ENCODE measurements around the gene IST1.

The IST1 gene

GRCh38 chr16:71894921-71895678 lies at the start of gene IST1:
TSS of gene IST1 (plus strand) at chr16:71895531. CDS start at chr16:71915641, 20,110 bp downstream.
- Histone ChIP-seq H3K9ac (ENCODE audit: low read length) (peak within 1 kb of the TSS; percentile 97), H3K4me3 (ENCODE audit: low read length) (peak within 1 kb of the TSS; percentile 99), H3K36me3 (ENCODE audit: control insufficient read depth, insufficient read depth, low read length) (no peaks in the 10 kb centered on the region), H3K27me3 (ENCODE audit: control insufficient read depth, insufficient read depth, low read length) (no peaks in the 10 kb centered on the region), H3K4me1 (ENCODE audit: control insufficient read depth, insufficient read depth, low read length) (peaks cover 6% of the 10 kb centered on the region), H3K27ac (ENCODE audit: low read depth, low read length) (peak within 1 kb of the TSS; percentile 98)

DNA sequence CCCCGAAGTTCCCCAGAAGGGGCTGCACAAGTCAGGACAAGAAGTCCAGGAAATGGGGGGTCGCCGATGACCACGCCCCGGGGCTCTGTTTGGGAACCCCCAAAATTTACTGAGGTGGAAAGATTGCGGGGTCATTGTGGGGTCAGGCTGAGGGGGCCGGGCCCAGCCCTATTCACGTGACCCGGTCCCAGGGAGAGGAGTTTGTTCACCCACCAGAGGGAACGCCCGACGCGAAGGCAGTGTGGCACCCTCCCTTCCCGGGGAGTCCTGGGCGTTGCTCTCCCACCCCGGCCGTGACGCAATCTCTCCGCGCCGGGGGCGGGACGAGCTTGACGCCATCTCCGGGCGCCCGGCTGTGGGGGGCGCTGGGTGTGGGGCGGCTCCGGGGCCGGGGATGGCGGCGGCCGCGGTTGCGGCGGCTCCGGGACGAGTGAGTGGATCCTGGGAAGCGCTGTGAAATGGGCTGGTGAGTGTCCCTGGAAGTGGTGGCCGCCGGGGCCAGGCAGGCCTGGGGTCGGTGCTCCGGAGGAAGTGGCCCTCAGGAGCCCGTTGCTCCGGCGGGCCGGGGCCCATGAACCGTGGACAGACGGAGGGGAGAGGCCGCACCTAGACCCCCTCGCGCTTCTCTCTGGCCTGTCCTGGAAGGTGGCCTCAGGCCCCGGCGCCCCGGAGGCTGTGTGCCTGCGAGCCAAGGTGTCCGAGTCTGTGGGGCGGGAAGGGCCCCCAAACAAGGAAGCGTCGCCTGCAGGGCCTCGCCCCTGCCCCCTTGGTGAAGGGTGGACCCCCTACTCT lies 49.5 kb upstream of the IST1 start, which contains the start of gene ATXN1L:
TSS of gene ATXN1L (plus strand) at position 338 of the 792 bp plus-strand sequence. CDS start 3,765 bp downstream, outside the sequence.
- H3K4me1 ChIP-seq (ENCODE audit: control insufficient read depth, insufficient read depth, low read length) = peaks cover 9% of the 10 kb centered on the region
- peak within 1 kb of the TSS; percentile 84 for H3K4me3 ChIP-seq (ENCODE audit: low read length)

GRCh38 chr16:71846431-71846830 lies 48.9 kb upstream of the IST1 start:
- Histone ChIP-seq H3K4me1 (ENCODE audit: control insufficient read depth, insufficient read depth, low read length) (peaks cover 9% of the 10 kb centered on the region), H3K9ac (ENCODE audit: low read length) (peak overlapping the region; percentile 88), H3K36me3 (ENCODE audit: control insufficient read depth, insufficient read depth, low read length) (peaks cover 23% of the 10 kb centered on the region), H3K27me3 (ENCODE audit: control insufficient read depth, insufficient read depth, low read length) (no peaks in the 10 kb centered on the region), H3K4me3 (ENCODE audit: low read length) (peak overlapping the region; percentile 84), H3K27ac (ENCODE audit: low read depth, low read length) (peak overlapping the region; percentile 83)

More for the DNA sequence above, 49.5 kb upstream of the IST1 start, which contains the start of gene ATXN1L:
- Histone ChIP-seq H3K27ac (ENCODE audit: low read depth, low read length) (peak within 1 kb of the TSS; percentile 83), H3K9ac (ENCODE audit: low read length) (peak within 1 kb of the TSS; percentile 88), H3K27me3 (ENCODE audit: control insufficient read depth, insufficient read depth, low read length) (no peaks in the 10 kb centered on the region), H3K36me3 (ENCODE audit: control insufficient read depth, insufficient read depth, low read length) (peaks cover 17% of the 10 kb centered on the region)

- peak overlapping the region; percentile 84 for H3K4me3 ChIP-seq (ENCODE audit: low read length)
- H3K9ac ChIP-seq (ENCODE audit: low read length) = no peak overlapping the region
- H3K27ac ChIP-seq (ENCODE audit: low read depth, low read length) = no peak overlapping the region
These were observed 48.2 kb upstream of the IST1 start for GRCh38 chr16:71847096-71847495.

DNA sequence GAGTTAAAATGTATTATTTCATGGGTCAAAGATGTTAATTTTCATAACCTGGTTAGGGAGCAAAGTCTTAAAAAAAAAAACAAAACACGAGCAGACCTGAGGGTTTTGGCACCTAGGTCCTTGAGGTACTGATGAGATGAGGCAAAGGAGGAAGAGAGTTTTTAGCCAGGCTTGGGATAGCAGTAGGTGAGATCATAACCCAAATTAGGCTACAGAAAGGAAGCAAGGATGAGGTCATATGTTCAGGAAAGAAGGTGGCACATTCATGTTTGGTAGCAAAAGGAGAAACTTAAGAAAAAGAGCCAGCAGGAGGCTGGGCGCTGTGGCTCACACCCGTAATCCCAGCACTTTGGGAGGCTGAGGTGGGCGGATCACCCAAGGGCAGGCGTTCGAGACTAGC lies 46.7 kb upstream of the IST1 start:
- Histone ChIP-seq H3K4me1 (ENCODE audit: control insufficient read depth, insufficient read depth, low read length) (peaks cover 9% of the 10 kb centered on the region), H3K27ac (ENCODE audit: low read depth, low read length) (no peak overlapping the region), H3K27me3 (ENCODE audit: control insufficient read depth, insufficient read depth, low read length) (no peaks in the 10 kb centered on the region), H3K9ac (ENCODE audit: low read length) (no peak overlapping the region), H3K4me3 (ENCODE audit: low read length) (no peak overlapping the region), H3K36me3 (ENCODE audit: control insufficient read depth, insufficient read depth, low read length) (peaks cover 23% of the 10 kb centered on the region)

More at GRCh38 chr16:71847096-71847495, 48.2 kb upstream of the IST1 start:
- no peaks in the 10 kb centered on the region for H3K27me3 ChIP-seq (ENCODE audit: control insufficient read depth, insufficient read depth, low read length)
- peaks cover 23% of the 10 kb centered on the region for H3K36me3 ChIP-seq (ENCODE audit: control insufficient read depth, insufficient read depth, low read length)
- peaks cover 9% of the 10 kb centered on the region for H3K4me1 ChIP-seq (ENCODE audit: control insufficient read depth, insufficient read depth, low read length)

DNA sequence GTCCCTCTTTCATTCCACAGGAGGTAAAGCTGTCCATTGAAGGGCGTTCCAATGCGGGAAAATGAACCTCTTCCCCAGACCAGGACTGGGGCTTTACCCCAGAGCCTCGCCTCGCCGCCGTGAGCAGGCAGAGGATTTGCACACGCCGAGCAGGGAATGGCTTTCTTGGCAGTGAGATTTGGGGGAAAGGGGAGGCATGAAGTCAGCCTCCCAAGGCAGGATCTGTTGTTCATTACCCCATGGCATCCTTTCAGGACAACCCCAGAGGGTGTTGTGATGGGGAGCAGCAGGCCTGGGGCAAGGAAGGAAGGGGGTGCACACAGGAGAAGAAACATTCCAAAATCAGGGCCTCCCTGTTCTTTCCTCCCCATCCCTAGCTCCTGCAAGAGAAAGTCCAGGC lies 43.6 kb upstream of the IST1 start:
- Histone ChIP-seq H3K4me1 (ENCODE audit: control insufficient read depth, insufficient read depth, low read length) (peaks cover 5% of the 10 kb centered on the region), H3K27me3 (ENCODE audit: control insufficient read depth, insufficient read depth, low read length) (no peaks in the 10 kb centered on the region), H3K36me3 (ENCODE audit: control insufficient read depth, insufficient read depth, low read length) (peaks cover 23% of the 10 kb centered on the region), H3K4me3 (ENCODE audit: low read length) (no peak overlapping the region), H3K27ac (ENCODE audit: low read depth, low read length) (no peak overlapping the region), H3K9ac (ENCODE audit: low read length) (no peak overlapping the region)

DNA sequence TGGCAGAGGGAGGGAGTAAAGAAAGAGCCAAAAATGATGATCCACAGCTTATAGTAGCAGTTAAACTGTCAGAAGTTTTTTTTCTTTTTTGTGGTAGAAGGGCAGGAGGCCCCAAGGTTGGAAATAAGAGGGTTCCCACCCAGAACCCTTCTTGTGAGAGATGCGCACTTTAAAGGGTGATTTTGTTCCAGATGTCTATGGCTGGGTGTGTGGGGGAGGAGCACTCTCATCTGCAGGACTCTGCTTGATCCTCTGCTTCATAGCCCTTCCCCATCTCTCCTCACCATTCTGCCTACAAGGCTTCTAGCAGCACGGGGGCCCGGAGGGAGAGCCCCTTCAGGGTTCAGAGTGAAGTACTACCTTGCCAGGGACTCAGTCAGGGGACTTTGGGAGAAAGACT lies 43.2 kb upstream of the IST1 start:
- Histone ChIP-seq H3K27me3 (ENCODE audit: control insufficient read depth, insufficient read depth, low read length) (no peaks in the 10 kb centered on the region), H3K36me3 (ENCODE audit: control insufficient read depth, insufficient read depth, low read length) (peaks cover 23% of the 10 kb centered on the region), H3K4me1 (ENCODE audit: control insufficient read depth, insufficient read depth, low read length) (peaks cover under 1% of the 10 kb centered on the region), H3K9ac (ENCODE audit: low read length) (no peak overlapping the region), H3K27ac (ENCODE audit: low read depth, low read length) (no peak overlapping the region), H3K4me3 (ENCODE audit: low read length) (no peak overlapping the region)

DNA sequence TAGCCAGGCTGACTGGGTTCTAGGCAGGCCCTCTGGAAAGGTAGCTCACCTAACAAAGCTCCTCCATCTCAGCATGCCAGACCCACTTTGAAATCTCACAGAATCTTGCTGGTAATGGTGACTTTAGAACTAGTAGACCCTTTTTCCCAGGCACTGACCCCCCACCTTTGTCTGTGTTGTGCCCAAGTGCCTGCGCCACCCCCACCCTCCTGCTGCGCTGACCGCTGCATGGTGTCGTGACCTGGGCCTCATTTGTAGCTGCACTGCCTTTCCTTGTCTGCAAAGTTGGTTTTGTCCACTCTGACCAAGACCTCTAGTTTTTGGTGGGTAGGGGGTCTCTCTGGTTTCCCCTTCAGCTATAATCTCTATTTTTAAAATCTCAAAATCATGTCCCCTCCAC lies 42.8 kb upstream of the IST1 start:
- no peaks in the 10 kb centered on the region for H3K27me3 ChIP-seq (ENCODE audit: control insufficient read depth, insufficient read depth, low read length)
- no peak overlapping the region for H3K9ac ChIP-seq (ENCODE audit: low read length)
- no peak overlapping the region for H3K27ac ChIP-seq (ENCODE audit: low read depth, low read length)
- no peaks in the 10 kb centered on the region for H3K4me1 ChIP-seq (ENCODE audit: control insufficient read depth, insufficient read depth, low read length)
- H3K4me3 ChIP-seq (ENCODE audit: low read length) = no peak overlapping the region
- peaks cover 23% of the 10 kb centered on the region for H3K36me3 ChIP-seq (ENCODE audit: control insufficient read depth, insufficient read depth, low read length)

DNA sequence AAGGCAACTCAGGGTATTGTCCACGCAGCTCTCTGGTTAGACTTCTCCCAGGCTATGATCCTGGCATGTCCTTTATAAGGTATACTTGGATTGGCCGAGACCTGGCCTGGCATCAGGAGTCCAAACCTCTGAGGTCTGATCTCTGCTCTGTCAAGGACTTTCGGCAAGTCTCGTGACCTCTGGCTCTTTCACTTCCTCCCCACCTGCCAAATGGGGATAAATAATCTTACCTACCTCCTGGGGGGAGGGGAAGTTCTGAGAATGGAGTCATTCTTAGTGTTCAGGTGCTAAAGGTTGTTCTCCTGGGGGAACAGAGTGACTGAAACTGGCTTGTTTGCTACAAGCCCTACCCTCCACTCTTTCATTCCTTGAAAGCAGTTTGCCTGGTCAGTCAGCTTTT lies 41.9 kb upstream of the IST1 start:
- H3K9ac ChIP-seq (ENCODE audit: low read length) = no peak overlapping the region
- peaks cover 23% of the 10 kb centered on the region for H3K36me3 ChIP-seq (ENCODE audit: control insufficient read depth, insufficient read depth, low read length)
- no peaks in the 10 kb centered on the region for H3K4me1 ChIP-seq (ENCODE audit: control insufficient read depth, insufficient read depth, low read length)
- no peaks in the 10 kb centered on the region for H3K27me3 ChIP-seq (ENCODE audit: control insufficient read depth, insufficient read depth, low read length)
- no peak overlapping the region for H3K27ac ChIP-seq (ENCODE audit: low read depth, low read length)
- H3K4me3 ChIP-seq (ENCODE audit: low read length) = no peak overlapping the region

GRCh38 chr16:71854369-71854948 lies 40.9 kb upstream of the IST1 start:
- Histone ChIP-seq H3K4me3 (ENCODE audit: low read length) (no peak overlapping the region), H3K27me3 (ENCODE audit: control insufficient read depth, insufficient read depth, low read length) (no peaks in the 10 kb centered on the region), H3K9ac (ENCODE audit: low read length) (no peak overlapping the region), H3K36me3 (ENCODE audit: control insufficient read depth, insufficient read depth, low read length) (peaks cover 19% of the 10 kb centered on the region), H3K4me1 (ENCODE audit: control insufficient read depth, insufficient read depth, low read length) (no peaks in the 10 kb centered on the region), H3K27ac (ENCODE audit: low read depth, low read length) (no peak overlapping the region)

DNA sequence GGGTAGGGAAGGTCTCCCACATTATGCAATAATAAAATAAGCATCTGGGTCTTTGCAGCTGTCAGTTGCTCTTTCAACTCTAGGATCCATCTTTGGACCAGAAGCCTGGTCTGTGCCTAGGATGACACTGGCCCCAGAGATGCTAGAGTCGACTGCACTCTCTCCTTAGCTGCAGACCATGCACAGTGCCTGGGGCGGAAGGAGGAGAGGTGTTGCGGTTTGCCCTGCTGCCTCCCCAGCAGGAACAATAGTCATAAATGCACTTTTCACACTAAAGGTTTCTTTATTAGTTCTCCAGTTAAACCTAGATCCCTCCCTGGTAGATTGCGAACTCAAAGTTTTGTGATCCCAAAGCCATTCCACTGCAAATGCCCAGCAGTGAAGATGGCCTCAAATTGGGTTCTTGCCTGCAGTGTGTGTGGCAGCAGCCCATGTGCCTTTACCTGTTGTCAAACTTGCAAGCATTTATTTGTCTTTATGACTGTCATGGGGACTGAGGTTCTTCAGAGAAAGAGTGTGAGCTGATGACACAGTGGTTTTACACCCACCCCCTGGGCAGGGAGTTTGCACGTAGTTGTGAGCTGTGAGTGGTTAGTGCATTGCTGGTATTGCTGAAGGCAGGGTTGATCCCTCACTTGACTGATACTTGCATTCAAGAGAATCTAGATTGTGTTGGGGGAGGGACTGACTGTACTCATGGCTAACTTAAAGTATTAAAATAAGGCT lies 39.2 kb upstream of the IST1 start:
- Histone ChIP-seq H3K4me3 (ENCODE audit: low read length) (no peak overlapping the region), H3K9ac (ENCODE audit: low read length) (no peak overlapping the region), H3K27ac (ENCODE audit: low read depth, low read length) (no peak overlapping the region), H3K36me3 (ENCODE audit: control insufficient read depth, insufficient read depth, low read length) (peaks cover 3% of the 10 kb centered on the region), H3K4me1 (ENCODE audit: control insufficient read depth, insufficient read depth, low read length) (no peaks in the 10 kb centered on the region), H3K27me3 (ENCODE audit: control insufficient read depth, insufficient read depth, low read length) (no peaks in the 10 kb centered on the region)

Data from rectal smooth muscle tissue (tissue), 1 donor.